H9 (cell line): ENCODE results near the gene TUBD1. TPM values are rescaled to one million over a fixed set of nuclear protein-coding genes. Genes with fewer than 3 reads are reported as not detected.

Experiments
- DNase-seq: peaks from one replicate; pipeline ENCODE4 v3.0.0-alpha.2; 2017
- H2AFZ ChIP-seq: one replicate; pipeline ENCODE4 v1.6.1; 2013; ENCODE audit warnings: mild to moderate bottlenecking, low read length, control low read depth, moderate library complexity
- H2AK5ac ChIP-seq: 2 replicates; pipeline ENCODE4 v1.6.1; 2013; ENCODE audit warnings: low read length, control low read depth, mixed read lengths; ENCODE audit not compliant: insufficient read length
- H2BK120ac ChIP-seq: one replicate; pipeline ENCODE4 v1.6.1; 2013; ENCODE audit warnings: low read depth, mild to moderate bottlenecking, low read length, control low read depth, inconsistent platforms; ENCODE audit not compliant: poor library complexity, severe bottlenecking
- H2BK12ac ChIP-seq: 2 replicates; pipeline ENCODE4 v1.6.1; 2013; ENCODE audit warnings: low read length, control low read depth, mixed read lengths, low read depth; ENCODE audit not compliant: insufficient read length
- H2BK15ac ChIP-seq: 2 replicates; pipeline ENCODE4 v1.6.1; 2013; ENCODE audit warnings: low read depth, low read length, control low read depth
- H2BK20ac ChIP-seq: one replicate; pipeline ENCODE4 v1.6.1; 2013; ENCODE audit warnings: low read depth, mild to moderate bottlenecking, low read length, control low read depth, inconsistent platforms; ENCODE audit not compliant: poor library complexity, severe bottlenecking
- H2BK5ac ChIP-seq: 2 replicates; pipeline ENCODE4 v1.6.1; 2013; ENCODE audit warnings: low read length, control low read depth, mixed read lengths; ENCODE audit not compliant: insufficient read length
- H3K14ac ChIP-seq: 2 replicates; pipeline ENCODE4 v1.6.1; 2013; ENCODE audit warnings: low read length, control low read depth; ENCODE audit not compliant: insufficient read depth
- H3K18ac ChIP-seq: 2 replicates; pipeline ENCODE4 v1.6.1; 2013; ENCODE audit warnings: low read depth, mild to moderate bottlenecking, mixed read lengths, low read length, control low read depth; ENCODE audit not compliant: insufficient read length
- H3K23ac ChIP-seq: 2 replicates; pipeline ENCODE4 v1.6.1; 2013; ENCODE audit warnings: low read length, control low read depth, mixed read lengths, low read depth; ENCODE audit not compliant: insufficient read length
- H3K23me2 ChIP-seq: 2 replicates; pipeline ENCODE4 v1.6.1; 2013; ENCODE audit warnings: low read depth, mild to moderate bottlenecking, mixed read lengths, low read length, control low read depth; ENCODE audit not compliant: insufficient read length, poor library complexity, severe bottlenecking
- H3K27ac ChIP-seq: 2 replicates; pipeline ENCODE4 v1.5.1; 2013; ENCODE audit warnings: low read length, control low read depth, mixed read lengths, low read depth; ENCODE audit not compliant: insufficient read length
- H3K27me3 ChIP-seq: 2 replicates; pipeline ENCODE4 v1.6.1; 2013; ENCODE audit warnings: low read length, control low read depth, inconsistent platforms; ENCODE audit not compliant: insufficient read depth
- H3K4ac ChIP-seq: 2 replicates; pipeline ENCODE4 v1.6.1; 2013; ENCODE audit warnings: low read depth, mild to moderate bottlenecking, control low read depth, inconsistent platforms, low read length, moderate library complexity
- H3K4me1 ChIP-seq: 2 replicates; pipeline ENCODE4 v1.6.1; 2013; ENCODE audit warnings: low read length, control low read depth, inconsistent platforms; ENCODE audit not compliant: insufficient read depth
- H3K4me2 ChIP-seq: 2 replicates; pipeline ENCODE4 v1.6.1; 2013; ENCODE audit warnings: low read length, control low read depth, mixed read lengths; ENCODE audit not compliant: insufficient read length, insufficient read depth
- H3K56ac ChIP-seq: 2 replicates; pipeline ENCODE4 v1.6.1; 2013; ENCODE audit warnings: low read depth, mild to moderate bottlenecking, mixed read lengths, low read length, control low read depth; ENCODE audit not compliant: insufficient read length
- H3K79me1 ChIP-seq: 2 replicates; pipeline ENCODE4 v1.6.1; 2013; ENCODE audit warnings: low read depth, mild to moderate bottlenecking, moderate library complexity, low read length, control low read depth, inconsistent platforms; ENCODE audit not compliant: insufficient read depth, poor library complexity, severe bottlenecking
- H3K79me2 ChIP-seq: 2 replicates; pipeline ENCODE4 v1.6.1; 2013; ENCODE audit warnings: low read length, control low read depth, inconsistent platforms; ENCODE audit not compliant: insufficient read depth
- H3K9ac ChIP-seq: 2 replicates; pipeline ENCODE4 v1.6.1; 2013; ENCODE audit warnings: low read length, control low read depth, mixed read lengths; ENCODE audit not compliant: insufficient read length; ENCODE audit errors: extremely low read depth
- H3K9me3 ChIP-seq: one replicate; pipeline ENCODE4 v1.6.1; 2013; ENCODE audit warnings: low read depth, low read length, inconsistent platforms; ENCODE audit not compliant: control insufficient read depth
- H3T11ph ChIP-seq: one replicate; pipeline ENCODE4 v1.6.1; 2013; ENCODE audit warnings: mild to moderate bottlenecking, low read length, control low read depth, inconsistent platforms
- H4K20me1 ChIP-seq: one replicate; pipeline ENCODE4 v1.6.1; 2013; ENCODE audit not compliant: control insufficient read depth, insufficient read length, insufficient read depth
- H4K5ac ChIP-seq: 2 replicates; pipeline ENCODE4 v1.6.1; 2013; ENCODE audit warnings: low read depth, mild to moderate bottlenecking, mixed read lengths, low read length, control low read depth; ENCODE audit not compliant: insufficient read length
- H4K8ac ChIP-seq: replicated peaks from 2 replicates; pipeline ENCODE4 v1.6.1; 2013; ENCODE audit warnings: low read length, control low read depth, mixed read lengths, low read depth; ENCODE audit not compliant: insufficient read length
- H4K91ac ChIP-seq: 2 replicates; pipeline ENCODE4 v1.6.1; 2013; ENCODE audit warnings: low read depth, mild to moderate bottlenecking, moderate library complexity, mixed read lengths, low read length, control low read depth; ENCODE audit not compliant: insufficient read length
- H3K27ac Mint-ChIP-seq, 3 experiments: 2 replicates in 2 of 3; 3 replicates in 1 of 3; pipeline ENCODE4 v1.8.0; 2020 to 2021; ENCODE audit warnings: mixed read lengths in 3 of 3, mild to moderate bottlenecking in 1 of 3, moderate library complexity in 1 of 3
- H3K27me3 Mint-ChIP-seq: 2 replicates; pipeline ENCODE4 v1.8.0; 2021; ENCODE audit warnings: low read depth, mild to moderate bottlenecking, moderate library complexity, mixed read lengths
- H3K36me3 Mint-ChIP-seq, 3 experiments: 2 replicates in 2 of 3; 3 replicates in 1 of 3; pipeline ENCODE4 v1.8.0; 2020 to 2021; ENCODE audit warnings: low read depth in 3 of 3, mixed read lengths in 3 of 3; ENCODE audit not compliant: insufficient read depth in 1 of 3
- H3K4me1 Mint-ChIP-seq, 2 experiments: 2 replicates each; pipeline ENCODE4 v1.8.0; 2020; ENCODE audit warnings: mixed read lengths in 2 of 2
- H3K4me3 Mint-ChIP-seq, 2 experiments: 2 replicates in 1 of 2; 3 replicates in 1 of 2; pipeline ENCODE4 v1.8.0; 2020 to 2021; ENCODE audit warnings: mild to moderate bottlenecking in 2 of 2, mixed read lengths in 2 of 2, moderate library complexity in 1 of 2
- H3K9me3 Mint-ChIP-seq, 2 experiments: 2 replicates in 1 of 2; 3 replicates in 1 of 2; pipeline ENCODE4 v1.8.0; 2020; ENCODE audit warnings: mild to moderate bottlenecking in 2 of 2, mixed read lengths in 2 of 2, moderate library complexity in 1 of 2
- WGBS: extraction: QIAGEN DNeasy Blood & Tissue Kit; methylation state at CpG from one replicate; pipeline ENCODE4 v1.1.7; 2013; ENCODE audit warnings: missing lambda C conversion rate, low lambda C conversion rate, mixed read lengths; ENCODE audit not compliant: insufficient read length; ENCODE audit errors: extremely low coverage; 5-methylcytosine and 5-hydroxymethylcytosine counted together
- total RNA-seq: library from RNA; stranded (reverse); gene quantifications from 2 replicates; pipeline ENCODE4 v1.2.1, GENCODE V29; 2021
- TF ChIP-seq, protein P1 (sequence below): fragments of 200-600 bp; sonication (generic); conservative IDR thresholded peaks from 3 replicates; pipeline ENCODE4 v1.8.0; 2021; ENCODE audit warnings: antibody characterized with exemption, mild to moderate bottlenecking

TUBD1 gene
- total RNA-seq, 1 experiment from 2014 or later, result 26.4 TPM

DNA sequence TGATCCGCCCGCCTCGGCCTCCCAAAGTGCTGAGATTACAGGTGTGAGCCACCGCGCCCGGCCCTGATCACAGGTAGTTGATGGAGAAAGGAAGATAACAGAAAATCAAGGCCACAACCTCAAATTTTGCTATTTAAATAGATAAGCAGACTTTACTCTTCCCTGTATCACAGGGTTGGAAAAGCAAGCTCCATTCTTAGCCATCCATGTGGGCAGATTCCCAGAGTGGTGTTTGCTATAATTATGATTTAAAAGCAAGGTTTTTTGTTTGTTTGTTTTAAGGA lies 44.4 kb downstream of the TUBD1 start:
- no peaks in the 10 kb centered on the region for H3K79me2 ChIP-seq
- H4K20me1 ChIP-seq, result no peaks in the 10 kb centered on the region
- no peak overlapping the region for H3K18ac ChIP-seq
- peaks cover 0 to 3% (median 0%) of the 10 kb centered on the region in 3 experiments; a peak in 2 of 7 replicates for H3K36me3 Mint-ChIP-seq
- no peak overlapping the region for H3K4ac ChIP-seq
- H3K9me3 ChIP-seq, result no peaks in the 10 kb centered on the region
- no peak overlapping the region for H2BK120ac ChIP-seq
- H3K14ac ChIP-seq, result no peak overlapping the region
- H3K56ac ChIP-seq, result no peak overlapping the region
- H3K9me3 Mint-ChIP-seq, result no peaks in the 10 kb centered on the region
- H3K23me2 ChIP-seq, result no peaks in the 10 kb centered on the region
- no peak for DNase-seq
- no peak overlapping the region for H2BK5ac ChIP-seq
- H3K23ac ChIP-seq, result no peak overlapping the region
- no peak overlapping the region for H4K5ac ChIP-seq
- H3T11ph ChIP-seq, result no peak overlapping the region
- H2BK12ac ChIP-seq, result no peak overlapping the region
- H3K4me3 Mint-ChIP-seq, result no peak overlapping the region
- no peak overlapping the region for H3K4me2 ChIP-seq
- H3K9ac ChIP-seq, result no peak overlapping the region
- H4K8ac ChIP-seq, result no peak overlapping the region
- peaks cover 7% of the 10 kb centered on the region for H3K4me1 ChIP-seq
- H3K4me1 Mint-ChIP-seq, result peaks cover 37 to 51% of the 10 kb centered on the region in 2 experiments
- WGBS, result no CpG with 5 or more reads among the region's 6 CpGs
- H3K27me3 Mint-ChIP-seq, result no peaks in the 10 kb centered on the region
- H2AFZ ChIP-seq, result no peak overlapping the region
- no peak overlapping the region for H2BK20ac ChIP-seq
- H3K79me1 ChIP-seq, result no peaks in the 10 kb centered on the region
- no peak overlapping the region for H2AK5ac ChIP-seq
- H3K27ac Mint-ChIP-seq, result no peak overlapping the region; a peak in 1 of 7 replicates
- H3K27ac ChIP-seq, result no peak overlapping the region
- H3K27me3 ChIP-seq, result no peaks in the 10 kb centered on the region
- H2BK15ac ChIP-seq, result no peak overlapping the region
- TF ChIP-seq, protein P1, sequence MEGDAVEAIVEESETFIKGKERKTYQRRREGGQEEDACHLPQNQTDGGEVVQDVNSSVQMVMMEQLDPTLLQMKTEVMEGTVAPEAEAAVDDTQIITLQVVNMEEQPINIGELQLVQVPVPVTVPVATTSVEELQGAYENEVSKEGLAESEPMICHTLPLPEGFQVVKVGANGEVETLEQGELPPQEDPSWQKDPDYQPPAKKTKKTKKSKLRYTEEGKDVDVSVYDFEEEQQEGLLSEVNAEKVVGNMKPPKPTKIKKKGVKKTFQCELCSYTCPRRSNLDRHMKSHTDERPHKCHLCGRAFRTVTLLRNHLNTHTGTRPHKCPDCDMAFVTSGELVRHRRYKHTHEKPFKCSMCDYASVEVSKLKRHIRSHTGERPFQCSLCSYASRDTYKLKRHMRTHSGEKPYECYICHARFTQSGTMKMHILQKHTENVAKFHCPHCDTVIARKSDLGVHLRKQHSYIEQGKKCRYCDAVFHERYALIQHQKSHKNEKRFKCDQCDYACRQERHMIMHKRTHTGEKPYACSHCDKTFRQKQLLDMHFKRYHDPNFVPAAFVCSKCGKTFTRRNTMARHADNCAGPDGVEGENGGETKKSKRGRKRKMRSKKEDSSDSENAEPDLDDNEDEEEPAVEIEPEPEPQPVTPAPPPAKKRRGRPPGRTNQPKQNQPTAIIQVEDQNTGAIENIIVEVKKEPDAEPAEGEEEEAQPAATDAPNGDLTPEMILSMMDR, result no peak
- no peak overlapping the region for H4K91ac ChIP-seq
